ENCODE measurements around the gene ARMH3.

Gene ARMH3

GRCh38 chr10:101906586-101907183, 149.3 kb downstream of the ARMH3 start:
- TF ChIP-seq EZH2phosphoT487 (IDR thresholded peaks at IDR 0.05; ENCODE audit: borderline replicate concordance, low read length) (no peak), CTCF (IDR thresholded peaks at IDR 0.05; ENCODE audit: low read depth, low read length, poor library complexity, severe bottlenecking) (no peak)
- Histone ChIP-seq H3K27ac (ENCODE audit: low read depth, low read length) (no peak overlapping the region), H3K27me3 (ENCODE audit: control insufficient read depth, low read length) (no peaks in the 10 kb centered on the region), H3K36me3 (ENCODE audit: control insufficient read depth, low read length) (no peaks in the 10 kb centered on the region), H3K79me2 (ENCODE audit: control insufficient read depth, low read length) (no peaks in the 10 kb centered on the region), H3K4me2 (ENCODE audit: low read length) (0 out of 2 replicates have a peak overlapping the region, but pooled peaks have one; percentile 17), H4K20me1 (ENCODE audit: control insufficient read depth, insufficient read depth, low read depth, low read length) (no peaks in the 10 kb centered on the region), H3K9me2 (replicated peaks; ENCODE audit: control insufficient read depth, low read length) (no peaks in the 10 kb centered on the region), H3K9me3 (ENCODE audit: control insufficient read depth, insufficient read depth, low read length) (no peaks in the 10 kb centered on the region), H3K4me3 (ENCODE audit: low read length) (no peak overlapping the region), H3K4me1 (ENCODE audit: control insufficient read depth, low read length) (peaks cover 46% of the 10 kb centered on the region), H3F3A (ENCODE audit: control insufficient read depth, insufficient read depth) (no peaks in the 10 kb centered on the region)

- no peak overlapping the region for H3K4me2 ChIP-seq (ENCODE audit: low read length)
- no peaks in the 10 kb centered on the region for H3K9me2 ChIP-seq (replicated peaks; ENCODE audit: control insufficient read depth, low read length)
- H3K27me3 ChIP-seq (ENCODE audit: control insufficient read depth, low read length) = no peaks in the 10 kb centered on the region
Observed at GRCh38 chr10:101905251-101905650, 150.7 kb downstream of the ARMH3 start.

GRCh38 chr10:101903827-101904550, 152.0 kb downstream of the ARMH3 start:
- Histone ChIP-seq H3K9me2 (replicated peaks; ENCODE audit: control insufficient read depth, low read length) (no peaks in the 10 kb centered on the region), H3K36me3 (ENCODE audit: control insufficient read depth, low read length) (no peaks in the 10 kb centered on the region), H3K4me1 (ENCODE audit: control insufficient read depth, low read length) (peaks cover 57% of the 10 kb centered on the region), H3K9me3 (ENCODE audit: control insufficient read depth, insufficient read depth, low read length) (no peaks in the 10 kb centered on the region), H4K20me1 (ENCODE audit: control insufficient read depth, insufficient read depth, low read depth, low read length) (no peaks in the 10 kb centered on the region), H3F3A (ENCODE audit: control insufficient read depth, insufficient read depth) (no peaks in the 10 kb centered on the region), H3K4me3 (ENCODE audit: low read length) (no peak overlapping the region), H3K79me2 (ENCODE audit: control insufficient read depth, low read length) (no peaks in the 10 kb centered on the region), H3K4me2 (ENCODE audit: low read length) (peak overlapping the region; percentile 54), H3K27ac (ENCODE audit: low read depth, low read length) (peak overlapping the region; percentile 50), H3K27me3 (ENCODE audit: control insufficient read depth, low read length) (no peaks in the 10 kb centered on the region)
- no peak for TF ChIP-seq EZH2phosphoT487 (IDR thresholded peaks at IDR 0.05; ENCODE audit: borderline replicate concordance, low read length)
- no peak for TF ChIP-seq CTCF (IDR thresholded peaks at IDR 0.05; ENCODE audit: low read depth, low read length, poor library complexity, severe bottlenecking)

More at GRCh38 chr10:101905251-101905650, 150.7 kb downstream of the ARMH3 start:
- Histone ChIP-seq H3K36me3 (ENCODE audit: control insufficient read depth, low read length) (no peaks in the 10 kb centered on the region), H3K79me2 (ENCODE audit: control insufficient read depth, low read length) (no peaks in the 10 kb centered on the region), H3K4me3 (ENCODE audit: low read length) (no peak overlapping the region), H3K9me3 (ENCODE audit: control insufficient read depth, insufficient read depth, low read length) (no peaks in the 10 kb centered on the region), H3F3A (ENCODE audit: control insufficient read depth, insufficient read depth) (no peaks in the 10 kb centered on the region), H3K27ac (ENCODE audit: low read depth, low read length) (no peak overlapping the region), H3K4me1 (ENCODE audit: control insufficient read depth, low read length) (peaks cover 57% of the 10 kb centered on the region), H4K20me1 (ENCODE audit: control insufficient read depth, insufficient read depth, low read depth, low read length) (no peaks in the 10 kb centered on the region)
- TF ChIP-seq EZH2phosphoT487 (IDR thresholded peaks at IDR 0.05; ENCODE audit: borderline replicate concordance, low read length) (no peak), CTCF (IDR thresholded peaks at IDR 0.05; ENCODE audit: low read depth, low read length, poor library complexity, severe bottlenecking) (no peak)

Data from DOHH2 (cell line).